GM19467 (cell line): ENCODE measurements around the gene UCHL3.
A peak's percentile ranks its signal among the peaks of the same experiment; 100 is the strongest.

Experiments
- ATAC-seq: cut with Tn5 transposase; IDR thresholded peaks from one replicate; pipeline ENCODE4 v1.9.1; 2021; ENCODE audit warnings: mild to moderate bottlenecking, moderate library complexity; ENCODE audit not compliant: unreplicated experiment

The UCHL3 gene

DNA sequence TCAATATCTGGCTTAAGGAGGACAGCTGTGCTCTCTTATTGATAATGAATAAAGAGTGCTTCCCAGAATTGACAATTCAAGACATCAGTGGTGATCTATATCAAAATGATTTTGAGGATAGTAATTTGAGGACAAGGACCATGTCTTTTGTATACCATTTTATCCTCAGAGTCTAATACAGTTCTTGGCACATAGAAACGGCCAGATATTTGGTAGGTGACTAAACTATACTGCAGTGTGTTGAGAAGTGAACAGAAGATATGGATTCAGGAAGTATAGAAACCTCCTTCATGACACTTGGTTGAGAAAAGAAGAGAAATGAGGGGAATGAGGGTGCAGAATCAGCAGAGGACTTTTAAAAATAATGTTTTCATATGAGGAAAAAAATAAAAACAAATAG is 70.4 kb downstream of the UCHL3 start:
- ATAC-seq: no peak

DNA sequence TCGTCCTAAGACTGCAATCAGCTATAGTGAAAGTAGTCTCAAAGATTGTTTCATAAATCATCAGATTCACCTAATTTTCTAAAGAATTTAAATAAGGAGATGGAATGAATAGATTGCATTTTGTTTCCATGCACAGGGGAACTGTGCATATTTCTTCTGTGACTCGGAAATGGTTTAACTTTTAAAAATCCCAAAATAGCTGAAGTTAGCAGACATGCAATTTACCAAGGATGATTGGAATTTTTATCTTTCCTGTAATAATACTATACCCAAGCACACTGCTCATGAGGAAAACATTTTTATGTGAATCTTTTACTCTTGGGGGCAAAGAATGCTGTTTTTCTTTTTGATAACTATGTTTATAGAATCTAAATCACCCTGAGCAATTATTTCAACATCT is 71.6 kb downstream of the UCHL3 start:
- no peak for ATAC-seq

DNA sequence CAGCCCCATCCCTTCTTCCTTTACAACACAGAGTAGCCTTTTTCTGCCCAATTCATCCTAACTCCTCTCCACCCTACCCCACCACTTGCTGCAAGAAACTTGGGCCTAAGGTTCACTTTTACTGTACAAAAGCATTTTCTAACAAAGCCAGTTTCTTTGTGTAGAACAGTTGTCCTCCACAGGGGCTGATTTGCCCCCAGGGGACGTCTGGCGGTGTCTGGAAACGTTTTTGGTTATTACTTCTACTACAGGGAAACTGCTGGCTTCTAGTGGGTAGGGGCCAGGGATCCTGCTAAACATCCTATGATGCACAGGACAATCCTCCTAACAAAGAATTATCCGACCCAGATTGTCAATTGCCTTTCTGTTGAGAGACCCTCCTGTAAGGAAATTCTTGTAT is 79.2 kb downstream of the UCHL3 start:
- ATAC-seq: no peak

DNA sequence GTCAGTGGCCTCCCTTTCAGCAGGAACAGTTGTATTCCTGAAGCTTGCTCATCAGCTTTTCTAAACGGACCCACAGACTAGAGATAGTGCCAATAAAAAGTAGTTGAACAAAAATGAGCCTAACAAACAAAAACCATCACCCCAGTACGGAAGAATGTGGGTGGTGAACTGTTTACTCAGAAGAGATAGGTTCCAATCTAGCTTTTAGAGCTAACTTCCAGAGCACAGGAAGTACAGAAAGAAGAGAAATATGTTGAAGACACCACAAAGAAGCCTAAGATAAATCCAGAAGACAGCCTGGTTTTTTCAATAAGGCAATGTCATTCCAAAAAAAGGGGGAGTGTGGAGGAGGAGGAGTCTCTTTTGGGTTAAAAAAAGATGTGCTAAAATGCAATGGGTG is 83.7 kb downstream of the UCHL3 start:
- no peak for ATAC-seq

DNA sequence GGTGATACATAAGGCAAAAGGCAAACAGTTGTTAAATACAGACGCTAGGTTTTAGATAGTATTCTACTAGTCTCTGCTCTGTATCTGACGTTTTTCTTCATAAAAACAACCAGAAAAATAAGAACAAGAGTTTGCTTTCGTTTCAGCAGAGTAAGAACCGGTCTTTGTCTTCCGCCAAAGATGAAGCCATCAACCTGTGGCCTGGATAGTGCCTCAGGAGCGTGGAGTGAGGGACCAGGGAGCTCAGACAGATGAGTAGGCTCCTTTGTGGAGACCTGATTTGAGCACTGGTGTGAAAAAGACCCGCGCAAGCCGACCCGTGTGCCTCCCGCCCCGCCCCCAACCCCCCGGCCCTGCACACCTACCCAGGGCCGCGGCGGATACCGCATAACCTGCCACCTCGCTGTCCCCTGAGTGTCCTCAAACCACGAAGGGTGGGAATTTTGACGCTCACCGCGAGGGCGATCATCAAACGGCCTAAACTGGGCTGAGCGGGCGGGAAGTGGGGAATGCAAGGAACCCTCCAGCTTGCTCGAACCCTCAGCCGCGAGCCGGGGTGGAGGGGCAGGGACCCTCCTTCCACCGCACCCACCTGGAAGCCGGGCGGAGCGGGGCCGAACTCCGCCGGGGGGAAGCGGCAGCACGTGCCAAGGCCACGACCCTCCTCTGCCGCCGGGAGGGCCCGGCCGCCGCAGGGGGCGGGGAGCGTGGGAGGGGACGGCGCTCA is 85.7 kb downstream of the UCHL3 start:
- no peak for ATAC-seq

DNA sequence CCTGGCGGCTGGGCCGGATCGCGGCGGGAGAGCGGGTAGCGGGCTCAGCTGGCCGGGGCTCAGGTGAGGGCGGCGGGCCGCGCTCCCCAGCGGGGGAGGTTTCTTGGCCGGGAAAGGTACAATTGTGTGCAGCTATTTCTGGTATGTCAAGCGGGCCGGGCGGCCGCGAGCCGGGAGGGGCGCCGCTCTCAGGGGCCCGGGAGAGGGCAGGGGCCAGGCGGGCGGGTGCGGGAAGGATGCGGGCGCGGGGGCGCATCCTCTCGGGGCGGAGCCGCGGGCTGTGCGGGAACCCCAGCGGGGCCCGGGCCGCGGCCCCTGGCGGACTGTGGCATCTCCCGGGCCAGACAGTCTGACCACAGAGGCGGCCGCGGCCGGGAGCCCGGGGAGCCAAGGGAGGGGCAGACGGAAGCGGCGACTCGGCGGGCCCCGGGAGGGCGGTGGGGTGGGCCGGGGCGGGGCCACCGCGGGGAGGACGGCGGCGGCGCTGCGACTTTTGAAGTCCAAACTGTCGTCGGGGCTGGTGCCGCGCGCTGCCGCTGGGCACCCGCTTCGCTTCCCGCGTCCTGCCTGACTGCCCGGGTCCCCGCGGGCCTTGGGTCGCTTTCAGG is 86.3 kb downstream of the UCHL3 start, which contains the start of gene LMO7:
Gene LMO7, plus strand, starts transcription at position 503 of the 608 bp plus-strand sequence. CDS start 328 bp downstream, outside the sequence.
- ATAC-seq: peak; percentile 62

DNA sequence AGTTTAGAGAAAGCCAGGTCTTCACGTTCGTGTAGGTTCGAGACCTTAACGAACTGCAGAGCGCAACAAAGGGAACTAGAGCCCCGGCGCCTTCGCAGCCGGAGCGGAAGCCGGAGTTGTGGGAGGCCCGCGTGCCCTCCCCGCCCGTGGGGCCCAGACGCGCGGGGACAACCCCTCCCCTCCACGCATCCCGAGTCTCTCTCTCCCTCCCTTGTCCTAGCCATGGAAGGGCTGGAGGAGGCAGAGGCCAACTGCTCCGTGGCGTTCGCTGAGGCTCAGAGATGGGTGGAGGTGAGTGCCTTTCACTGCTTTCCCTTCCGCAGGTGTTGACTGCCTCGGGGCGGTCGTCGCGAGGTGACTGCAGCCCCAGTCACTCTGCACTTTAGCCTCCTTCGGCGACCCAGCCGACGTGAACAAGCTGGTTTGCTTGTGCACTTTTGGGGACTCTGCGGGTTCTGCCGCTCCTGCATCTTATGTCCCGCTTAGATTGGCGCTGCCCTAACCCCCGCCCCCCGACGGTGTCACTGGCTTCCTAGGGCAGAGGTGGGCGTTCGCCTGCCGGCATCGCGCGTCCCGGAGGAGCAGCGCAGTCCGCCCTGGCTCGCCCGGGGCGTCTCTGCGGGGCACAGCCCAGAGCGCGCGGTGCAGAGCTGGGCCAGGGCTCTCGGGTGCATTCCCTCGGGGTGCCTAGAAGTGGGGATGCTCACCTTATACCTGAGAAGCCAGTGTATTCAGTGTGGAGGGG is 87.0 kb downstream of the UCHL3 start:
- peak; percentile 53 for ATAC-seq

DNA sequence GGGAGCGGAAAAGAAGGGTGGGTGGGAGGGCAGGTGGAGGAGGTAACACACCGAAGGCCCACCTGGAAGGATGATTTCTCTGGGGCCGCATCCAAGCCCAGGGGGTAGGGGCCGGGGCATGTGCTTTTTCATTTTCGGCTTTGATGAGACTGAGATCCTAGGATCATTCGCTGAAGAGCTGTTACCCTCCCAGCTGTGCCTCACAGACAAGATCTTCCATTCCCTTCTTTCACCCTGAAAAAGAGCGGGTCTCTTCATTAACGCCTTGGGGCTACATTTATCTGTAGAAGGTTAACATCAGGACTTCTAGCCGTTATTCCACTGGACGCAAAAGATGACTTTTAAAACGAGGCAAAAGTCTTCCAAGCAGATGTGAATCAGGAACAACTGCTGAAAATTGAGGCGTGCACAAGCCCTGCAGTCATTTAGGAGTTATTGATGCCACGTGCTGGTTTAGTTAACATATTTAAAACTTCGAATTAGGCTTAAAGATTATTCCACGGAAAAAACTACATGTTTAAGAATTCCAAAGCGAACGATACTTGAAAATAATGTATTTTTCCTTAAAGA is 87.7 kb downstream of the UCHL3 start:
- ATAC-seq: no peak

DNA sequence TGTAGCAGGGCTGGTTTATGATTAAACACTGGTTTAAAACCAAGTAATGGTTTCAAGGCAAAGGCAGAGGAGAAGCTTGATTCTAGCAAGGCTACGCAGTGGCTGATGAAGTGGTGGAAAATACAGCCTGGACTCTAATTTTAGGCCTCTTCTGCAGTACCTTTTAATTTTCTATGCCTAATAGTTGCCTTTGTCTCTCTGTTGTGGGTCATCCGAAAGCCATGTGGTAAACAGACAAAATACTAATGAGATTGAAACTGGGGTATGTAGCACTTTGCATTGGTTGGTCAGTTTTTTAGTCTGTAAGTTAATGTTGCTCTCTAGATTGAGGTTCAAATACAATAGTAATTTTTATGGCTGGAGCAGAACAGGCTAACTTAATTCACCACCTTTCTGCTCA is 89.9 kb downstream of the UCHL3 start:
- ATAC-seq: no peak

DNA sequence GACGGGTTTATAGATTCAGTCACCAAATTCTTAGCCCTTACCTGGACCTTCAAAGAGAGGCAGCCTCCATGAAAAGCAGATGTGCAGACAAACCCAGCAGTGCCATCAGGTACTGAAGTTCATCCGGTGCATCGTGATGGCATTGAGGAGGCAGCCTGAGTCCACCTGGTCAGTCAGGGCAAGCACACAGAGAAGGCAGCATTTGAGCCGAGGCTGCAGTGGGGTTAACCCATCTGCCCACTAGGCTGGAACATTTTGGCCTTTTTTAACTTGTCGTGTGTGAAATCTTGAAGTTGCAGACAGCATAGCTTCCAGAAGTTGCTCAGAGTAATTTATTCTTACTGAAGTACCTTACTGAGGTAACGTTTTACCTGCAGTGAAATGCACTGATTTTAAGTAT is 91.4 kb downstream of the UCHL3 start:
- ATAC-seq: no peak

DNA sequence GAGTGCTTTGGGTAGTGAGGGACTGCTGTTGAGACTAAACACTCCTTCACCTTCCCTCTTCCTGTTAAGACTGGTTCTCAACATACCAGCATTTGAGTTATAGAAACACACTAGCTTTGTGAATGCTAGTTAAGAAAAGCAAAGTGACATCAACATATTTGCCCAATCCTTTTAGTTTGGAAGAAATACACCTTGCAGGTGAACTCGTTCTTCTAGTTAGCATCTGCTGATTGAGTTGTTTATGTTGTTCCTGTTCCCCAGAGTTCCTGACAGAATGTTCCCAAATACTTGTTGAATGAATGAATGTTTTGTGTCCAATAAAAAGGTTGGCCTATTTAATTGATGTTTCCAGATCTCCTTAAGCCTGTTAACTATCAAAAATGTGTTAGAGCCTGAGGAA is 93.6 kb downstream of the UCHL3 start:
- no peak for ATAC-seq

DNA sequence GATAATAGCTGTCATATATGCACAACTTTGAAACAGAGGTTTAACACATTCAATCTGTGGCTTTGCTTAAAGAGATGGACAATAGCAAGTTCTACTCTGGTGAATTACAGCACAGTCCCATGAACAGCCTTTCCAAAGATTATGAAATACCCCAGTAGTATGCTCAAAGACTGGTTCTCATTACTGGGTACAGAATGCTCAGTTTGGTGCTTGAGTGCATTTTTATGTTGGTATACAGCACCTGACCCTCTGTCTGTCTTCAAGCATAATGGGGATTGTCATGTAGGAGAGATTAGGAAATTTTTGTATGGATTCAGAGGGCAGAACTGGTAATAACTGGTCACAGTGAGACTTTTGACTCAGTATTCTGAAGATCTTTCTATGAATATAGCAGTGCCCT is 94.1 kb downstream of the UCHL3 start:
- ATAC-seq: no peak

DNA sequence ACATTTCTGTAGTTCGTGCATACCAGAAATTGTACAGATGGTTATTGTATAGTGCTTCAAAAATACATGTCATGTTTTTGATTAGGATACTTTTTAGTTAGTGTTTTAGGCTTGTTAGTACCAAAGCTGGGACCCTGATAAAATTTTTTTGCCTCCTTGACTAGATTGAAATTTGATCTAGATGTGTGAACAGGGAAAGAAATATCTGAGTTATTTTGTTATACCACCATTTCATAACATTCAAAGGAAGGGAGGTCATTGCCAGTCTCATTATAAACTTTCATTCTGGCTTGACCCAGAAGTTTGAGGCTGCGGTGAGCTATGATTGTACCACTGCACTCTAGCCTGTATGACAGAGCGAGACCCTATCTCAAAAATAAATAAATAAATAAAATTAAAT is 95.5 kb downstream of the UCHL3 start:
- ATAC-seq: no peak

DNA sequence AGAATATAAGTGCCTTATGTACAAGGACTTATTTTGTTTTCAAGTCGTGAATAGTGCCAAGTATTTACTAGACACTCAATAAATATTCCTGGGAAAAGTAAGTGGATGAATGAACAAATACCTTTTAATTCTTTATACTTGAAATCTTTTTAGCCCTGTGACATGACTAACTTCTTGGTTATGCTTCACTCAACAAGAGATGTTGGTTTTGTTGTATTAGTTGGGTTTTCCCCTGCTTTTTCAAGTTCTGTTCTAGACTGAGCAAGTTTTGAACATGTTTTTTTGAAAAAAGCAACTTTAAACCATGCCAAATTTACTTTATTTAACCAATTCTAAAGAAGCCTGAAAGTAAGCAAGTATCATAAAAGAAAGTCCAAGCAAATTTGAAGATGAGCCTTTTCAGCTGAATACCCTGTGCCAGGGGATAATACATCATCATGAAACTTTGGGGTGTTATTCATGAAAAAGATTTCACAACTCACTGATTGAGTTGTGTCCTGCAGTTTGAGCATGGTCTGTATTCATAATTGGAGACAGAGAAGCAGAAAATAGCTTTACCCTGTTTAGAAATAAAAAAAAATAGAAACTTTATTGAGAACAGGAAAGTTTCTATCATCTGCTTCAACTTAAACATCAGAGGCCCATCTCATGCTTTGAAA is 97.7 kb downstream of the UCHL3 start:
- ATAC-seq: peak; percentile 66

DNA sequence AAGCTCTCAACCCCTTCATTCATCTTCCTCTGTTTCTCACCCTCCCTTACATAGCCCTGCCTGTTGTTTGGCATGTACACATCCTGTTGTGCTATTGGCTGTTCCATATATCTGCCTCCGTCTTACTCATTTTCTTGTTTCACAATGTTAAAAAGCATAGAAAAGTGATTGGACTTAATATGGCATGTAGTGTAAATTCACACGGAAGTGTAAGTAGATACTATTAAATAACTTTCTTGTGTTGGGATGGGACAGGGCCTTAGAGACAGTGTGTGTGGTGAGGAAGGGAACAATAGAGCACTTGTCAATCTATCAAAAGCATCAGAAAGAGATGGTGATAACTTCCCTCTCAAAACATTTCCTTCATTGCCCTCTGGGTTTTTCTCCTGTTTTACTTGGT is 98.9 kb downstream of the UCHL3 start:
- no peak for ATAC-seq

DNA sequence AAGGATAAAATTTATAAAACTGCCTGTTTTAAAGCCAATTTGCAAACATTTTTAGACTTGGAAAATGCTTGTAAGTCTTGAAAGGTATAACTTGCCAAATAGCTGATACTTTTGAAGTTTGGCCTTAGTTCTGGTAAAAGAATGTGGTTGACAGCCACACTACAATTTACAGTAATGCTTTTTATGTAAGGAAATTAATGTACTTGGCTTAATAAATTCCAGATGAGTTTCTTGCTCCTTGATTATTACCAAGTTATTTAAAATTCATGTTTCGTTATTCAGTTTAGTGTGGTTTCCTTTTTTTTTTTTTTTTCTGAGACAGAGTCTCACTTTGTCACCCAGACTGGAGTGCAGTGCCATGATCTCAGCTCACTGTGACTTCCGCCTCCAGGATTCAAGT is 101.4 kb downstream of the UCHL3 start:
- ATAC-seq: no peak

DNA sequence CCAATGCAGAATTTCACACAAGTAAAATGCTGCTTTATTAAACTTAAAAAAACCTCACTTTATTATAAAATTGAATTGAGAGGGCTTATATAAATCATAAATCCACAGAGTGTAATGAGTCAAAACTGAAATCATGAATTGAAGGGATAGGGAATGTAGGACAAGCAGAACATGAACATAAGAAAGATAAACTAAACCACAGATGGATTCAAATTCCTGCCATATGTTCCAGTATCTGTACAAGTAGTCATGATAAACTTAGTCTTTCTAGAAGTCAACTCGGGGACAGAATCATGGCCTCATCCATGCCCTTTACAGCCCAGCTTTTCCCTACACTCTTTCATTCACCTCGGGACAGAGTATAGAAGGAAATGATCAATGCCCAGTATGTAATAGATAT is 103.1 kb downstream of the UCHL3 start:
- no peak for ATAC-seq
